H1 (cell line): Measurements from ENCODE around the gene ZNF536. TPM values are rescaled to one million over a fixed set of nuclear protein-coding genes. Genes with fewer than 3 reads are reported as not detected.

Experiments used
- CBX8 ChIP-seq: fragments of 300-800, 300-1000 bp; sonication (generic); IDR thresholded peaks from 2 replicates; pipeline ENCODE4 v1.7.1; 2016; ENCODE audit warnings: low read depth, low read length, borderline replicate concordance
- MAFK ChIP-seq: IDR thresholded peaks from 2 replicates; pipeline ENCODE4 v1.6.1; 2012; ENCODE audit warnings: low read depth, mild to moderate bottlenecking, improper control_type of control experiment, low read length
- RBBP5 ChIP-seq: IDR thresholded peaks from 2 replicates; pipeline ENCODE4 v1.7.1; 2012; ENCODE audit warnings: low read depth, mild to moderate bottlenecking, inconsistent platforms, low read length, moderate library complexity, borderline replicate concordance
- polyA plus RNA-seq, 7 experiments: library from polyadenylated mRNA; depleted of rRNA in 3 of 7; stranded (reverse) in 5 of 7; unstranded in 2 of 7; fragments of >200 nt in 5 of 7; fragments of 200-250 nt in 2 of 7; gene quantifications; 1 replicate in 5 of 7; 2 replicates in 1 of 7; 4 replicates in 1 of 7; pipeline versions ENCODE4 v1.2.1 to v1.2.3, GENCODE V29; 2011 to 2013; ENCODE audit warnings: missing spikeins in 2 of 7, mixed read lengths in 2 of 7
- total RNA-seq: library from RNA; stranded (reverse); fragmentation: NEBNext Ultra II Directional; extraction: Animal tissue kit (Norgen Biotek cat#: 25700); gene quantifications from 2 replicates; pipeline ENCODE4 v1.2.1, GENCODE V29; 2021
- TF ChIP-seq, protein P1 (sequence below): IDR thresholded peaks from 2 replicates; pipeline ENCODE4 v1.6.1; 2012; ENCODE audit warnings: low read length, inconsistent platforms
- TF ChIP-seq, protein P2 (sequence below): fragments of 300-600 bp; sonication (generic); IDR thresholded peaks from 2 replicates; pipeline ENCODE4 v1.7.1; 2012; ENCODE audit warnings: low read length, moderate library complexity, mild to moderate bottlenecking, inconsistent platforms; ENCODE audit not compliant: insufficient replicate concordance

The ZNF536 gene
- total and polyA plus RNA-seq, 2 of the 8 experiments (the other 6 are each of a cell fraction or from before 2014, with no cell fraction given): 0.09 to 0.11 TPM

GRCh38 chr19:30497034-30497433 lies 124.8 kb downstream of the ZNF536 start (continued):
- TF ChIP-seq, protein P1, sequence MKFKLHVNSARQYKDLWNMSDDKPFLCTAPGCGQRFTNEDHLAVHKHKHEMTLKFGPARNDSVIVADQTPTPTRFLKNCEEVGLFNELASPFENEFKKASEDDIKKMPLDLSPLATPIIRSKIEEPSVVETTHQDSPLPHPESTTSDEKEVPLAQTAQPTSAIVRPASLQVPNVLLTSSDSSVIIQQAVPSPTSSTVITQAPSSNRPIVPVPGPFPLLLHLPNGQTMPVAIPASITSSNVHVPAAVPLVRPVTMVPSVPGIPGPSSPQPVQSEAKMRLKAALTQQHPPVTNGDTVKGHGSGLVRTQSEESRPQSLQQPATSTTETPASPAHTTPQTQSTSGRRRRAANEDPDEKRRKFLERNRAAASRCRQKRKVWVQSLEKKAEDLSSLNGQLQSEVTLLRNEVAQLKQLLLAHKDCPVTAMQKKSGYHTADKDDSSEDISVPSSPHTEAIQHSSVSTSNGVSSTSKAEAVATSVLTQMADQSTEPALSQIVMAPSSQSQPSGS: no peak
- TF ChIP-seq CBX8 (no peak), MAFK (no peak), RBBP5 (no peak)
- TF ChIP-seq, protein P2, sequence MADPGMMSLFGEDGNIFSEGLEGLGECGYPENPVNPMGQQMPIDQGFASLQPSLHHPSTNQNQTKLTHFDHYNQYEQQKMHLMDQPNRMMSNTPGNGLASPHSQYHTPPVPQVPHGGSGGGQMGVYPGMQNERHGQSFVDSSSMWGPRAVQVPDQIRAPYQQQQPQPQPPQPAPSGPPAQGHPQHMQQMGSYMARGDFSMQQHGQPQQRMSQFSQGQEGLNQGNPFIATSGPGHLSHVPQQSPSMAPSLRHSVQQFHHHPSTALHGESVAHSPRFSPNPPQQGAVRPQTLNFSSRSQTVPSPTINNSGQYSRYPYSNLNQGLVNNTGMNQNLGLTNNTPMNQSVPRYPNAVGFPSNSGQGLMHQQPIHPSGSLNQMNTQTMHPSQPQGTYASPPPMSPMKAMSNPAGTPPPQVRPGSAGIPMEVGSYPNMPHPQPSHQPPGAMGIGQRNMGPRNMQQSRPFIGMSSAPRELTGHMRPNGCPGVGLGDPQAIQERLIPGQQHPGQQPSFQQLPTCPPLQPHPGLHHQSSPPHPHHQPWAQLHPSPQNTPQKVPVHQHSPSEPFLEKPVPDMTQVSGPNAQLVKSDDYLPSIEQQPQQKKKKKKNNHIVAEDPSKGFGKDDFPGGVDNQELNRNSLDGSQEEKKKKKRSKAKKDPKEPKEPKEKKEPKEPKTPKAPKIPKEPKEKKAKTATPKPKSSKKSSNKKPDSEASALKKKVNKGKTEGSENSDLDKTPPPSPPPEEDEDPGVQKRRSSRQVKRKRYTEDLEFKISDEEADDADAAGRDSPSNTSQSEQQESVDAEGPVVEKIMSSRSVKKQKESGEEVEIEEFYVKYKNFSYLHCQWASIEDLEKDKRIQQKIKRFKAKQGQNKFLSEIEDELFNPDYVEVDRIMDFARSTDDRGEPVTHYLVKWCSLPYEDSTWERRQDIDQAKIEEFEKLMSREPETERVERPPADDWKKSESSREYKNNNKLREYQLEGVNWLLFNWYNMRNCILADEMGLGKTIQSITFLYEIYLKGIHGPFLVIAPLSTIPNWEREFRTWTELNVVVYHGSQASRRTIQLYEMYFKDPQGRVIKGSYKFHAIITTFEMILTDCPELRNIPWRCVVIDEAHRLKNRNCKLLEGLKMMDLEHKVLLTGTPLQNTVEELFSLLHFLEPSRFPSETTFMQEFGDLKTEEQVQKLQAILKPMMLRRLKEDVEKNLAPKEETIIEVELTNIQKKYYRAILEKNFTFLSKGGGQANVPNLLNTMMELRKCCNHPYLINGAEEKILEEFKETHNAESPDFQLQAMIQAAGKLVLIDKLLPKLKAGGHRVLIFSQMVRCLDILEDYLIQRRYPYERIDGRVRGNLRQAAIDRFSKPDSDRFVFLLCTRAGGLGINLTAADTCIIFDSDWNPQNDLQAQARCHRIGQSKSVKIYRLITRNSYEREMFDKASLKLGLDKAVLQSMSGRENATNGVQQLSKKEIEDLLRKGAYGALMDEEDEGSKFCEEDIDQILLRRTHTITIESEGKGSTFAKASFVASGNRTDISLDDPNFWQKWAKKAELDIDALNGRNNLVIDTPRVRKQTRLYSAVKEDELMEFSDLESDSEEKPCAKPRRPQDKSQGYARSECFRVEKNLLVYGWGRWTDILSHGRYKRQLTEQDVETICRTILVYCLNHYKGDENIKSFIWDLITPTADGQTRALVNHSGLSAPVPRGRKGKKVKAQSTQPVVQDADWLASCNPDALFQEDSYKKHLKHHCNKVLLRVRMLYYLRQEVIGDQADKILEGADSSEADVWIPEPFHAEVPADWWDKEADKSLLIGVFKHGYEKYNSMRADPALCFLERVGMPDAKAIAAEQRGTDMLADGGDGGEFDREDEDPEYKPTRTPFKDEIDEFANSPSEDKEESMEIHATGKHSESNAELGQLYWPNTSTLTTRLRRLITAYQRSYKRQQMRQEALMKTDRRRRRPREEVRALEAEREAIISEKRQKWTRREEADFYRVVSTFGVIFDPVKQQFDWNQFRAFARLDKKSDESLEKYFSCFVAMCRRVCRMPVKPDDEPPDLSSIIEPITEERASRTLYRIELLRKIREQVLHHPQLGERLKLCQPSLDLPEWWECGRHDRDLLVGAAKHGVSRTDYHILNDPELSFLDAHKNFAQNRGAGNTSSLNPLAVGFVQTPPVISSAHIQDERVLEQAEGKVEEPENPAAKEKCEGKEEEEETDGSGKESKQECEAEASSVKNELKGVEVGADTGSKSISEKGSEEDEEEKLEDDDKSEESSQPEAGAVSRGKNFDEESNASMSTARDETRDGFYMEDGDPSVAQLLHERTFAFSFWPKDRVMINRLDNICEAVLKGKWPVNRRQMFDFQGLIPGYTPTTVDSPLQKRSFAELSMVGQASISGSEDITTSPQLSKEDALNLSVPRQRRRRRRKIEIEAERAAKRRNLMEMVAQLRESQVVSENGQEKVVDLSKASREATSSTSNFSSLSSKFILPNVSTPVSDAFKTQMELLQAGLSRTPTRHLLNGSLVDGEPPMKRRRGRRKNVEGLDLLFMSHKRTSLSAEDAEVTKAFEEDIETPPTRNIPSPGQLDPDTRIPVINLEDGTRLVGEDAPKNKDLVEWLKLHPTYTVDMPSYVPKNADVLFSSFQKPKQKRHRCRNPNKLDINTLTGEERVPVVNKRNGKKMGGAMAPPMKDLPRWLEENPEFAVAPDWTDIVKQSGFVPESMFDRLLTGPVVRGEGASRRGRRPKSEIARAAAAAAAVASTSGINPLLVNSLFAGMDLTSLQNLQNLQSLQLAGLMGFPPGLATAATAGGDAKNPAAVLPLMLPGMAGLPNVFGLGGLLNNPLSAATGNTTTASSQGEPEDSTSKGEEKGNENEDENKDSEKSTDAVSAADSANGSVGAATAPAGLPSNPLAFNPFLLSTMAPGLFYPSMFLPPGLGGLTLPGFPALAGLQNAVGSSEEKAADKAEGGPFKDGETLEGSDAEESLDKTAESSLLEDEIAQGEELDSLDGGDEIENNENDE: no peak
